GM12891 (cell line): ENCODE data around the gene MRPL43.

ENCODE experiments used
- POLR2A ChIP-seq: IDR thresholded peaks from 2 replicates; pipeline ENCODE4 v1.6.1; 2011; ENCODE audit warnings: low read depth, low read length, control low read depth
- POLR2AphosphoS5 ChIP-seq: IDR thresholded peaks from 2 replicates; pipeline ENCODE4 v1.6.1; 2011; ENCODE audit warnings: low read depth, low read length, control low read depth
- TAF1 ChIP-seq: IDR thresholded peaks from 2 replicates; pipeline ENCODE4 v1.6.1; 2011; ENCODE audit warnings: low read depth, low read length, control low read depth

DNA sequence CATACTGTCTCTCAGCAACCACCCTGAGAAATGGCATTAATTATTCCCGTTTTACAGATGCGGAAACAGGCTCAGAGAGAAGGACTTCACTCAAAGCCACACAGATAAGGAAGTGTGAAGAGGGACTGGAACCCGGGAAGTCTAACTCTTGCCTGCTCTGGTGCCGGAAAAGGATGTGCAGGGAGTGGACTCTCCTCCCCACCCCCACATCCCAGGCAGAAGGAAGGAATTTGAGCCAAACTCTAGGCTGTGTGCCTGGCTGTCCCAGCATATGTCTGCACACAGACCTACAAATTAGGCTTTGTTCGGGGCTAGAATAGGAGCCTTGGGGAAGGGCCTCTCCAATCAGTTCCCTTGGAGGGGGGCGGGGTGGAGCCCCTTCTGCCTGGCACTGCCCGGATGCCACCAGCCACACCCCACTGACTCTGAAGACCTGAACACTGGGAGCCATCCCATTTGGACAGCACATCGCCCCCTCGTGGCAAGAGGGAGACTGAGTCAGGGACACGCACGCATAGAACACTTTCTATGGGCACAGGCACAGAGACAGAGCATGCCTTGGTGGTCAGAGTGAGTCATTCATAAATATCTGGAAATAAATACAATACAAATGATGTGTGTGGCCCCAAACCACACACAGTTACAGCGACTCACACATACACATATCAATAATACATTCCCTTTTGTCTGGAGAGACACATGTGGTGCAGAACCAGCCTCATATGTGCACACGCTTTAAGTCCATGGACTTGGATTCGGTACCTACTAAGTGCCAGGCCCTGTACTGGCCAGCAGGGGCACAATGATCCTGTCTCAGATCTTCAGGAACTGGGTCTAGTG, 25.4 kb upstream of the MRPL43 start:
- TF ChIP-seq POLR2AphosphoS5 (no peak), POLR2A (no peak), TAF1 (no peak)
